GM21723 (cell line): ENCODE measurements around the gene KRTAP9-2.
"Not testable (repeated sequence)": the region's sequence is repeated elsewhere in the genome, so short reads cannot be mapped to it uniquely, and the experiment has no call there.

Source experiments
- ATAC-seq: cut with Tn5 transposase; IDR thresholded peaks from one replicate; pipeline ENCODE4 v1.9.1; 2021; ENCODE audit warnings: mild to moderate bottlenecking, moderate library complexity; ENCODE audit not compliant: unreplicated experiment

The KRTAP9-2 gene

DNA sequence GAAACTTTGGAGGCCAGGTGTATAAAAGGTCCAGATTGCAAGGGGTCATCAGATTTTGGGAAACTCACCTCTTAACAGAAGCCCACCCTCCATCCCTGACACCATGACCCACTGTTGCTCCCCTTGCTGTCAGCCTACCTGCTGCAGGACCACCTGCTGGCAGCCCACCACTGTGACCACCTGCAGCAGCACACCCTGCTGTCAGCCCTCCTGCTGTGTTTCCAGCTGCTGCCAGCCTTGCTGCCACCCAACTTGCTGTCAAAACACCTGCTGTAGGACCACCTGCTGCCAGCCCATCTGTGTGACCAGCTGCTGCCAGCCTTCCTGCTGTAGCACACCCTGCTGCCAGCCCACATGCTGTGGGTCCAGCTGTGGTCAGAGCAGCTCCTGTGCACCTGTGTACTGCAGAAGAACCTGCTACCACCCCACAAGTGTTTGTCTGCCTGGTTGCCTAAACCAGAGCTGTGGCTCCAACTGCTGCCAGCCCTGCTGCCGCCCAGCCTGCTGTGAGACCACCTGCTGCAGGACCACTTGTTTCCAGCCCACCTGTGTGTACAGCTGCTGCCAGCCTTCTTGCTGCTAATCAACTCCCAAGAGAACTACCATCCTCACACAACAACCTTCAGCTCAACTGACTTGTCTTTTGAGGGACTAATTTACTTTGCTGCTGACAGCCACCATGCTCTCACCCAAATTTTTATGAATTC lies 6.1 kb downstream of the KRTAP9-2 start, which contains the start of gene KRTAP9-3:
Gene KRTAP9-3, plus strand, starts transcription at position 51 of the 707 bp plus-strand sequence. Its CDS starts 53 bp downstream, at position 104.
- not testable (repeated sequence) for ATAC-seq

DNA sequence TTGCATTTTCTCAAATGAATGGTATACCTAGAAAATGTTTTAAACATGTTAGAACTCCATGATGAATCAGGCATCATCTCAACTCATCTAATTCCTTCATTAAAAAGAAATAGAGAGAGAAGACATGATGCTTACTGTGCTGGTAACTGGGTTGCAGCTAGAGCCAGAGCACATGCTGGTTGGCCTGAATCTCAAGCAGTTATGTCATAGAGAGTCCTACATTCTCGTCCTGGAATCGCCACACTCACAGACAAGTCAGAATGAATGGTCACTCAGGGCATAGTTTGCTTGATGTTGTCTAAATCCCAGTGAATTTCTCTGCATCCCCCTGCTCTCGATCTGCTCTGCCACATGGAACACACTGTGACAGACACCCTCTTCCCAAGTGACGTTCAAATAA lies 10.7 kb downstream of the KRTAP9-2 start:
- not testable (repeated sequence) for ATAC-seq

DNA sequence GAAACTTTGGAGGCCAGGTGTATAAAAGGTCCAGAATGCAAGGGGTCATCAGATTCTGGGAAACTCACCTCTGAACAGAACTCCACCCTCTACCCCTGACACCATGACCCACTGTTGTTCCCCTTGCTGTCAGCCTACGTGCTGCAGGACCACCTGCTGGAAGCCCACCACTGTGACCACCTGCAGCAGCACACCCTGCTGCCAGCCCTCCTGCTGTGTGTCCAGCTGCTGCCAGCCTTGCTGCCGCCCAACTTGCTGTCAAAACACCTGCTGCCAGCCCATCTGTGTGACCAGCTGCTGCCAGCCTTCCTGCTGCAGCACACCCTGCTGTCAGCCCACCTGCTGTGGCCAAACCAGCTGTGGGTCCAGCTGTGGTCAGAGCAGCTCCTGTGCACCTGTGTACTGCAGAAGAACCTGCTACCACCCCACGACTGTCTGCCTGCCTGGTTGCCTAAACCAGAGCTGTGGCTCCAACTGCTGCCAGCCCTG lies 11.5 kb downstream of the KRTAP9-2 start, which contains the start of gene KRTAP9-8:
Gene KRTAP9-8, plus strand, starts transcription at position 51 of the 489 bp plus-strand sequence. Its CDS starts 53 bp downstream, at position 104.
- not testable (repeated sequence) for ATAC-seq

DNA sequence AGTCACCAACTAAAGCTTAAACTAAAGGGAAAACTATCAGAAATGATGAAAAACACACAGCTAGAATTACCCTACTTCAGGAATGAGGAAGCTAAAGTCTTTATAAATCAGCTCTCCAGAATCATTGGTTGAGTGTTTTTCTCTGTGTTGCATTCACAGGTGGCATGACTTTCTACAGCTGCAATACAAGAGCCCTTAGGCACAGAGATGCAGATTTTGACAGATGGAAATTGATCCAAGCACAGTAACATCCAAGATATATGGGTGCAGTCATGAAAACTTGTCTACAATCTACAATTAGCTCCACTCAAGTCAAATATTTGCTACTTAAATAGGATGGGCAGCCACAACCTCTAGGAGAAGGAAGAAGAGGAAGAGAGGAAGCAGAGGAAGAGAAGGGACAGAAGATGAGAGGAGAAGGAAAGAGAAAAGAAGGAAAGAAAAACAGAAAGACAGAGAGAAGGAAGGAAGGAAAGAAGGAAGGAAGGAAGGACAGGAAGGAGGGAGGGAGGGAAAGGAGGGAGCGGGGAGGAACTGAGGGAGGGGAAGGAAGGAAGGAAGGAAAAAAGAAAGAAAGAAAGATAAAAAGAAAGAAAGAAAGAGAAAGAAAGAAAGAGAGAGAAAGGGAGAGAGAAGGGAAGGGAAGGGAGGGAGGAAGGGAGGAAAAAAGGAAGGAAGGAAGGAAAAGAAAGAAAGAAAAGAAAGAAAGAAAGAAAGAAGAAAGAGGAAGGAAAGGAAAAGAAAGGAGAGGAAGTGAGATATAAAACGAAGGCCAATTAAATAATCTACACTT lies 20.7 kb downstream of the KRTAP9-2 start:
- ATAC-seq = not testable (repeated sequence)

DNA sequence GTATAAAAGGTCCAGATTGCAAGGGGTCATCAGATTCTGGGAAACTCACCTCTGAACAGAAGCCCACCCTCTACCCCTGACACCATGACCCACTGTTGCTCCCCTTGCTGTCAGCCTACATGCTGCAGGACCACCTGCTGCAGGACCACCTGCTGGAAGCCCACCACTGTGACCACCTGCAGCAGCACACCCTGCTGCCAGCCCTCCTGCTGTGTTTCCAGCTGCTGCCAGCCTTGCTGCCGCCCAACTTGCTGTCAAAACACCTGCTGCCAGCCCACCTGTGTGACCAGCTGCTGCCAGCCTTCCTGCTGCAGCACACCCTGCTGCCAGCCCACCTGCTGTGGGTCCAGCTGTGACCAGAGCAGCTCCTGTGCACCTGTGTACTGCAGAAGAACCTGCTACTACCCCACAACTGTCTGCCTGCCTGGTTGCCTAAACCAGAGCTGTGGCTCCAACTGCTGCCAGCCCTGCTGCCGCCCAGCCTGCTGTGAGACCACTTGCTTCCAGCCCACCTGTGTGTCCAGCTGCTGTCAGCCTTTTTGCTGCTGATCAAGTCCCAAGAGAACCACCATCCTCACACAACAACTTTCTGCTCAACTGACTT lies 23.3 kb downstream of the KRTAP9-2 start, which contains the start of gene KRTAP9-4:
Gene KRTAP9-4, plus strand, starts transcription at position 51 of the 604 bp plus-strand sequence. Its CDS starts 34 bp downstream, at position 85.
- ATAC-seq = not testable (repeated sequence)

- ATAC-seq = no peak
Measured at GRCh38 chr17:41251261-41251660, 24.8 kb downstream of the KRTAP9-2 start.

GRCh38 chr17:41254861-41255260 lies 28.4 kb downstream of the KRTAP9-2 start:
- ATAC-seq = no peak

- ATAC-seq = not testable (repeated sequence)
Measured at GRCh38 chr17:41255381-41256290, 29.2 kb downstream of the KRTAP9-2 start, which contains the start of gene KRTAP9-9. KRTAP9-9 (plus strand) TSS chr17:41255384.

DNA sequence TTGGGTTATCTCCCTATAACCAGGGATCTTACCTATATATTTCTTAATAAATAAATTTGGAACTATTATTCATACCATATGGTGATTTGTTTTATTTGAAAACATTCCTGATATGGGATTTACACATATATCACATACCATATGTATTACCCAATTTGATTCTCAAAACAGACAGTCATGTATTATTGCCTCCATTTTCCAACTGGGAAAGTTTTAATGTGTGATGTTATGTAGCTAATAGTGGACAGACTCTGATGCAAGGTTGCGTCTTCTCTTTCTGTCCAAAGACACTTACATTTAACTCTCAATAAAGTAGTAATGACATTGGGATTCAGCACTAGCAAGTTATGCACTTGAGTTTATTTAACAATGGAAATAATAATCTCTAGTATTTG lies 29.8 kb downstream of the KRTAP9-2 start:
- no peak for ATAC-seq

GRCh38 chr17:41258406-41258805 lies 32.0 kb downstream of the KRTAP9-2 start:
- no peak for ATAC-seq

DNA sequence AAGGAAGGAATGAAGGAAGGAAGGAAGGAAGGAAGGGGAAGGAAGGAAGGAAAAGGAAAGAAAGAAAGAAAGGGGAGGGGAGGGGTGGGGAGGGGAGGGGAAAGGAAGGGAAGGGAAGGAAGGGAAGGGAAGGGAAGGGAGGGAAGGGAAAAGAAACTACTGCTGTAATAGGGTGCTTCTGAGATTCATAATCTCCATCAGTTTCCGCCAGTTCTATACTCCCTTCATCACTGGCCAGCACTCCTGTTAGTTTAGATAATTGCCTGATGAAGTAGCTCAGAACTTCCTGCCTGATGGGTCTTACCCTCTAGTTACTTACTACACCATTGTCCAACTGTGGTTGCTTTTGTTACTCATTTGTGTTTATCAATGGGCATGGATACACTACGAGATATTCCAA lies 36.8 kb downstream of the KRTAP9-2 start:
- ATAC-seq = no peak

DNA sequence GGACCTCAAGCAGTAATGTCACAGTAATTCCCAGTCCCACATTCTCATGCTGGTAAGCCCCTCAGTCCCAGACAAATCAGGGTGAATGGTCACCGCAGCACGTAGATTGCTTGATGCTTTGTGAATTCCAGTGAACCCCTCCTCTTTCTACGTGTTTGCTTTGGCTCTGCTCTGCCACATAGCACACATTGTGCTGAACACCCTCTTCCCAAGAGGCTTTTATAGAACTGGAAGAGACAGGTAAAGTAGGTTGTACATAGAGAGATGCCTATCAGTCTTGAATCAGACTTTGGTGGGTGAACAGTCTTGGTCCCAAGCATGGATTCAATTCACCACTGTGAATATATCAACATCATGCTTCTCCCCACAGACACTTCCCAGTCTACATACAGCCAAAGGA lies 38.2 kb downstream of the KRTAP9-2 start:
- ATAC-seq = no peak

- ATAC-seq = no peak
Measured at GRCh38 chr17:41265078-41265477, 38.6 kb downstream of the KRTAP9-2 start, which contains the start of gene KRTAP9-6. KRTAP9-6 (plus strand) TSS chr17:41265378; CDS start chr17:41265378, 0 bp downstream.

- ATAC-seq = no peak
Measured at GRCh38 chr17:41267711-41268110, 41.3 kb downstream of the KRTAP9-2 start.

DNA sequence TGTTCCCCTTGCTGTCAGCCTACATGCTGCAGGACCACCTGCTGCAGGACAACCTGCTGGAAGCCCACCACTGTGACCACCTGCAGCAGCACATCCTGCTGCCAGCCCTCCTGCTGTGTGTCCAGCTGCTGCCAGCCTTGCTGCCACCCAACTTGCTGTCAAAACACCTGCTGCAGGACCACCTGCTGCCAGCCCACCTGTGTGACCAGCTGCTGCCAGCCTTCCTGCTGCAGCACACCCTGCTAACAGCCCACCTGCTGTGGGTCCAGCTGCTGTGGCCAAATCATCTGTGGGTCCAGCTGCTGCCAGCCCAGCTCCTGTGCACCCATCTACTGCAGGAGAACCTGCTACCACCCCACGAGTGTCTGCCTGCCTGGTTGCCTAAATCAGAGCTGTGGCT lies 44.9 kb downstream of the KRTAP9-2 start:
- ATAC-seq = not testable (repeated sequence)

DNA sequence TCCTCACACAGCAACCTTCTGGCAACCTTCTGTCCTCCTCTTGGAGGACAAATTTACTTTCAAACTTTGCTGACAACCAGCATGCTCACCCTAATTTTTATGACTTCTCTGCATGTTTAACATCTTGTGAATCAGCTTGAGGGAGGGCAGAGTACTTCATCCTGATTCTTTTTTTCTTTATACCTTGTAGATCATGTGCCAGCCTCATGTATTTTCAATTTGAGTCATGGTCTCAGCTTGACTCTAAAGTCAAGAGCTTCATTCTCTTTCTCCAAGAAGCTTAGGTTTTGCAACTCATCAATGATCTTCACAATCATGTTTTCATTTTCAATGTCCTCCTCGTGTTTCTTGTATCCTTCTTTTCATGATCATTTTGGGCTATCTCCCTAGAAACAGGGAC lies 45.4 kb downstream of the KRTAP9-2 start:
- ATAC-seq = no peak

DNA sequence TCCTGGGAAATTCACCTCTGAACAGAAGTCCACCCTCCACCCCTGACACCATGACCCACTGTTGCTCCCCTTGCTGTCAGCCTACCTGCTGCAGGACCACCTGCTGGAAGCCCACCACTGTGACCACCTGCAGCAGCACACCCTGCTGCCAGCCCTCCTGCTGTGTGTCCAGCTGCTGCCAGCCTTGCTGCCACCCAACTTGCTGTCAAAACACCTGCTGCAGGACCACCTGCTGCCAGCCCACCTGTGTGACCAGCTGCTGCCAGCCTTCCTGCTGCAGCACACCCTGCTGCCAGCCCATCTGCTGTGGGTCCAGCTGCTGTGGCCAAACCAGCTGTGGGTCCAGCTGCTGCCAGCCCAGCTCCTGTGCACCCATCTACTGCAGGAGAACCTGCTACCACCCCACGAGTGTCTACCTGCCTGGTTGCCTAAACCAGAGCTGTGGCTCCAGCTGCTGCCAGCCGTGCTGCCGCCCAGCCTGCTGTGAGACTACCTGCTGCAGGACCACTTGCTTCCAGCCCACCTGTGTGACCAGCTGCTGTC lies 49.3 kb downstream of the KRTAP9-2 start, which contains the start of gene KRTAP9-7:
Gene KRTAP9-7, plus strand, starts transcription at position 51 of the 543 bp plus-strand sequence. Its CDS starts 0 bp downstream, at position 51.
- not testable (repeated sequence) for ATAC-seq
